Measurements from ENCODE around the gene PCSK9. TPM values are rescaled to one million over a fixed set of nuclear protein-coding genes. Genes with fewer than 3 reads are reported as not detected.

PCSK9 gene
- total and polyA plus RNA-seq, 2 of the 4 experiments (the other 2 are of a cell fraction) = under 0.01 to 0.17 TPM

- in situ Hi-C loops (cut with MboI; ENCODE audit: low sequenced_read_pairs) = no loop called here
- H2BK15ac ChIP-seq (ENCODE audit: low read depth, low read length) = no peak overlapping the region
- no peak overlapping the region for H3K4ac ChIP-seq (ENCODE audit: low read depth, low read length)
- DNase-seq = peak; percentile 58
- no peak overlapping the region for H2AK9ac ChIP-seq (replicated peaks; ENCODE audit: low read depth, low read length, poor library complexity)
- no peak overlapping the region for H2BK120ac ChIP-seq (ENCODE audit: low read depth, low read length)
- no peak overlapping the region for H2AK5ac ChIP-seq (ENCODE audit: low read depth, low read length)
- no peak; the same call in none of the 2 replicates for ATAC-seq (ENCODE audit: low read depth)
- TF ChIP-seq RAD21 (IDR thresholded peaks at IDR 0.05; ENCODE audit: low read length) = no peak
- BruUV-seq (replicated peaks) = no TSS peak
- no peak overlapping the region for H2BK5ac ChIP-seq (ENCODE audit: low read depth, low read length, poor library complexity, severe bottlenecking)
- 25% methylated on average over 5 of the region's 9 CpGs; no CpG with 5 or more reads in 1 of the 2 experiments for WGBS, 2 experiments (ENCODE audit: extremely low coverage in 2 of 2, insufficient read length in 1 of 2)
- no peak overlapping the region for H3K4me3 ChIP-seq (ENCODE audit: insufficient read depth, low read depth, low read length)
- no peak overlapping the region for H3K18ac ChIP-seq (ENCODE audit: low read depth, low read length)
- intact Hi-C loops (cut with micrococcal nuclease) = no loop called here
- no peaks in the 10 kb centered on the region for H3K79me1 ChIP-seq (ENCODE audit: low read depth in 1 of 2, low read length in 2 of 2)
- H4K5ac ChIP-seq (ENCODE audit: low read depth, low read length) = no peak overlapping the region
- H3K56ac ChIP-seq (ENCODE audit: extremely low read depth, insufficient read depth, low read length) = no peak overlapping the region
- peaks cover 43% of the 10 kb centered on the region for H3K27me3 ChIP-seq (ENCODE audit: control insufficient read depth, insufficient read depth, low read length)
- no peaks in the 10 kb centered on the region for H4K20me1 ChIP-seq (ENCODE audit: insufficient read depth, low read length)
- H3K27ac ChIP-seq (ENCODE audit: insufficient read depth, low read length) = no peak overlapping the region
- CTCF ChIA-PET = no interaction called here
- no peak overlapping the region for H4K8ac ChIP-seq (ENCODE audit: low read depth in 2 of 2, low read length in 2 of 2)
- no peak overlapping the region for H2BK20ac ChIP-seq (ENCODE audit: low read depth, low read length)
- H3K4me1 ChIP-seq (ENCODE audit: control insufficient read depth, insufficient read depth, low read length) = no peaks in the 10 kb centered on the region
- H3K9ac ChIP-seq (ENCODE audit: low read depth, low read length) = no peak overlapping the region
- no peak overlapping the region for H2AFZ ChIP-seq (replicated peaks; ENCODE audit: low read length, poor library complexity)
- POLR2A ChIA-PET (ENCODE audit: unreplicated experiment) = no interaction called here
- H3K9me3 ChIP-seq (ENCODE audit: control insufficient read depth, insufficient read depth, low read length) = no peaks in the 10 kb centered on the region
- H3K23ac ChIP-seq (ENCODE audit: low read depth, low read length) = no peak overlapping the region
- no peak overlapping the region for H4K91ac ChIP-seq (ENCODE audit: insufficient read depth, low read depth, low read length)
- no peaks in the 10 kb centered on the region for H3K9me1 ChIP-seq (ENCODE audit: insufficient read depth, low read length)
- no peak overlapping the region for H3K14ac ChIP-seq (replicated peaks; ENCODE audit: low read depth, low read length)
- dilution Hi-C loops (cut with HindIII; ENCODE audit: low sequenced_read_pairs, unreplicated experiment) = no loop called here
- H3K4me2 ChIP-seq (ENCODE audit: low read depth, low read length) = no peak overlapping the region
- H3K36me3 ChIP-seq (ENCODE audit: control insufficient read depth, insufficient read depth, low read length) = no peaks in the 10 kb centered on the region
Measured at GRCh38 chr1:55049914-55050278, 10.5 kb downstream of the PCSK9 start.

Data from IMR-90 (cell line).